NCI-H2196 treated with DMSO at 0.1 percent for 48 hours (cell line): ENCODE results near the gene CEBPA.
"Not testable (repeated sequence)": the region's sequence is repeated elsewhere in the genome, so short reads cannot be mapped to it uniquely, and the experiment has no call there.

ENCODE experiments used
- DNase-seq: peaks from one replicate; lab custom pipeline; 2025; ENCODE audit not compliant: unreplicated experiment; lab: John Stamatoyannopoulos, UW

CEBPA gene

GRCh38 chr19:33301144-33301899 is 1.0 kb downstream of the CEBPA start:
- no peak for DNase-seq

- DNase-seq, result no peak
These were observed 1.5 kb downstream of the CEBPA start for GRCh38 chr19:33300894-33301143.

GRCh38 chr19:33300009-33300893 is 2.1 kb downstream of the CEBPA start:
- no peak for DNase-seq

GRCh38 chr19:33299051-33299688 is 3.2 kb downstream of the CEBPA start:
- no peak for DNase-seq

- no peak for DNase-seq
These were observed 4.0 kb downstream of the CEBPA start for GRCh38 chr19:33298146-33298911.

GRCh38 chr19:33297401-33298145 is 4.8 kb downstream of the CEBPA start:
- DNase-seq, result no peak

GRCh38 chr19:33296488-33296971 is 5.8 kb downstream of the CEBPA start:
- no peak for DNase-seq

GRCh38 chr19:33295621-33296487 is 6.5 kb downstream of the CEBPA start:
- no peak for DNase-seq

- DNase-seq, result not testable (repeated sequence)
These were observed 7.3 kb downstream of the CEBPA start for GRCh38 chr19:33295046-33295445.

GRCh38 chr19:33294058-33294798 is 8.1 kb downstream of the CEBPA start:
- DNase-seq, result no peak

- DNase-seq, result no peak
These were observed 8.9 kb downstream of the CEBPA start for GRCh38 chr19:33293255-33294057.

GRCh38 chr19:33292595-33293254 is 9.6 kb downstream of the CEBPA start:
- no peak for DNase-seq

- DNase-seq, result no peak
These were observed 10.5 kb downstream of the CEBPA start for GRCh38 chr19:33291623-33292534.

GRCh38 chr19:33290956-33291622 is 11.2 kb downstream of the CEBPA start:
- DNase-seq, result no peak

- no peak for DNase-seq
These were observed 12.1 kb downstream of the CEBPA start for GRCh38 chr19:33290082-33290815.
